Parathyroid adenoma (tissue), 2 donors: ENCODE results near the gene ANKRD17.

ENCODE experiments used
- H2AFZ ChIP-seq: fragments of 300-600 bp; sonication (generic); one replicate; pipeline ENCODE4 v1.7.0; 2017; ENCODE audit warnings: antibody characterized with exemption, mild to moderate bottlenecking
- H3K27ac ChIP-seq: fragments of 300-600 bp; sonication (generic); one replicate; pipeline ENCODE4 v1.7.0; 2017
- H3K27me3 ChIP-seq: fragments of 300-600 bp; sonication (generic); one replicate; pipeline ENCODE4 v1.7.0; 2017; ENCODE audit warnings: low read length; ENCODE audit not compliant: control insufficient read depth, insufficient read depth
- H3K36me3 ChIP-seq: fragments of 300-600 bp; sonication (generic); one replicate; pipeline ENCODE4 v1.7.0; 2017; ENCODE audit warnings: low read length; ENCODE audit not compliant: control insufficient read depth, insufficient read depth
- H3K4me1 ChIP-seq: fragments of 300-600 bp; sonication (generic); one replicate; pipeline ENCODE4 v1.7.0; 2017; ENCODE audit warnings: control low read depth
- H3K4me2 ChIP-seq: fragments of 300-600 bp; sonication (generic); one replicate; pipeline ENCODE4 v1.7.0; 2017; ENCODE audit warnings: low read length
- H3K4me3 ChIP-seq: fragments of 300-600 bp; sonication (generic); one replicate; pipeline ENCODE4 v1.7.0; 2017; ENCODE audit warnings: low read depth, low read length
- H3K79me2 ChIP-seq: fragments of 300-600 bp; sonication (generic); one replicate; pipeline ENCODE4 v1.7.0; 2017; ENCODE audit warnings: control low read depth
- H3K9ac ChIP-seq: fragments of 300-600 bp; sonication (generic); one replicate; pipeline ENCODE4 v1.7.0; 2017; ENCODE audit warnings: mild to moderate bottlenecking
- H3K9me3 ChIP-seq: fragments of 300-600 bp; sonication (generic); one replicate; pipeline ENCODE4 v1.7.0; 2017; ENCODE audit warnings: low read length; ENCODE audit not compliant: control insufficient read depth
- TF ChIP-seq, protein P1 (sequence below): fragments of 300-600 bp; sonication (generic); IDR thresholded peaks from one replicate; pipeline ENCODE4 v1.7.0; 2017; ENCODE audit warnings: antibody characterized with exemption, mild to moderate bottlenecking
- donor health status: primary hyperparathyroidism.

The ANKRD17 gene

DNA sequence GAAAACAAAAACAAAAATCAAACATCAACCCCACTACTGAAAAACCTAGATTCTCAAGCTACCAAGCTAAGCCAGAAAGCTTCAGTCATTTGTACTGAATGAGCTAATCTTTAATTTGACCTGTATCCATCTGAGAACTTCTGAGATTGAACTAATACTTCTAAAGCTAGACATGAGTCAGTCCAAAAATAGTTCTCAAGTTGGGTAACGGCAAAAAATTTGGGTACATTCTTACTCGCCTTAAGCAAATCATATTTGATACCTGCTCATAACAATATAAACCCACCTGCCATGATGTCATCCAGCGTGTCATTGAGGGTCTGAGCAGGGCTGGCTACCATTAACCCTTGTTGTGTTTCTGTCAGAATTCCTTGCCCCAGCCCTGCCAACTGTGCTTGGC is 119.4 kb downstream of the ANKRD17 start:
- Histone ChIP-seq H3K36me3 (no peaks in the 10 kb centered on the region), H3K27ac (no peak overlapping the region)

DNA sequence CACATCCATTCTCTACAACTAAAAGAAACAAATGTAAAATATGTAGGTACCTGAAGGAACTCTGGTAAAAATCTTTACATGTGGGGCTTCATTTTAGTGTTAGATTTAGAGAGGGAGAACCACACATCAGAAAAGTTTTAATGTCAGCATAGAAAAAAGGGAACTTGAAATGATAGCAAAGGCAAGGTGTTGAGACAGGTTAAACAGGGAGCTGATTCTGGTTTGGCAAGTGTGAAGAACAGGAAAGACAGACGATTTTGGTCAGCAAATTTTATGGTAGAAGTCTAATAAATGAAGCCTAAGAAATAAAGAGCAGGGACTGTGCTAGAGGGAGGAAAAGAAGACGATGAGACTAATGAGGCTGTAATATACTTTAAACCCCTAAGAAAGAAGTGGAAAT is 121.5 kb downstream of the ANKRD17 start:
- TF ChIP-seq, protein P1, sequence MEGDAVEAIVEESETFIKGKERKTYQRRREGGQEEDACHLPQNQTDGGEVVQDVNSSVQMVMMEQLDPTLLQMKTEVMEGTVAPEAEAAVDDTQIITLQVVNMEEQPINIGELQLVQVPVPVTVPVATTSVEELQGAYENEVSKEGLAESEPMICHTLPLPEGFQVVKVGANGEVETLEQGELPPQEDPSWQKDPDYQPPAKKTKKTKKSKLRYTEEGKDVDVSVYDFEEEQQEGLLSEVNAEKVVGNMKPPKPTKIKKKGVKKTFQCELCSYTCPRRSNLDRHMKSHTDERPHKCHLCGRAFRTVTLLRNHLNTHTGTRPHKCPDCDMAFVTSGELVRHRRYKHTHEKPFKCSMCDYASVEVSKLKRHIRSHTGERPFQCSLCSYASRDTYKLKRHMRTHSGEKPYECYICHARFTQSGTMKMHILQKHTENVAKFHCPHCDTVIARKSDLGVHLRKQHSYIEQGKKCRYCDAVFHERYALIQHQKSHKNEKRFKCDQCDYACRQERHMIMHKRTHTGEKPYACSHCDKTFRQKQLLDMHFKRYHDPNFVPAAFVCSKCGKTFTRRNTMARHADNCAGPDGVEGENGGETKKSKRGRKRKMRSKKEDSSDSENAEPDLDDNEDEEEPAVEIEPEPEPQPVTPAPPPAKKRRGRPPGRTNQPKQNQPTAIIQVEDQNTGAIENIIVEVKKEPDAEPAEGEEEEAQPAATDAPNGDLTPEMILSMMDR, result no peak
- H3K4me2 ChIP-seq, result no peak overlapping the region
- H3K27me3 ChIP-seq, result no peaks in the 10 kb centered on the region
- H3K4me3 ChIP-seq, result peak overlapping the region; percentile 13
- no peaks in the 10 kb centered on the region for H3K79me2 ChIP-seq
- H3K9me3 ChIP-seq, result no peaks in the 10 kb centered on the region
- no peaks in the 10 kb centered on the region for H3K4me1 ChIP-seq
- H3K27ac ChIP-seq, result no peak overlapping the region
- no peaks in the 10 kb centered on the region for H3K36me3 ChIP-seq
- H3K9ac ChIP-seq, result no peak overlapping the region
- no peak overlapping the region for H2AFZ ChIP-seq

More for the DNA sequence above, 119.4 kb downstream of the ANKRD17 start:
- H3K4me1 ChIP-seq, result no peaks in the 10 kb centered on the region
- no peaks in the 10 kb centered on the region for H3K9me3 ChIP-seq
- no peak overlapping the region for H2AFZ ChIP-seq
- H3K79me2 ChIP-seq, result no peaks in the 10 kb centered on the region
- no peak overlapping the region for H3K4me3 ChIP-seq
- H3K27me3 ChIP-seq, result no peaks in the 10 kb centered on the region
- H3K4me2 ChIP-seq, result no peak overlapping the region
- no peak overlapping the region for H3K9ac ChIP-seq
- TF ChIP-seq, protein P1, result no peak

- no peak overlapping the region for H3K4me2 ChIP-seq
- H3K27ac ChIP-seq, result no peak overlapping the region
- H3K9ac ChIP-seq, result no peak overlapping the region
- no peaks in the 10 kb centered on the region for H3K36me3 ChIP-seq
- no peaks in the 10 kb centered on the region for H3K79me2 ChIP-seq
- TF ChIP-seq, protein P1, result no peak
- no peaks in the 10 kb centered on the region for H3K4me1 ChIP-seq
- no peak overlapping the region for H2AFZ ChIP-seq
- H3K4me3 ChIP-seq, result no peak overlapping the region
- no peaks in the 10 kb centered on the region for H3K9me3 ChIP-seq
- no peaks in the 10 kb centered on the region for H3K27me3 ChIP-seq
These were observed 124.8 kb downstream of the ANKRD17 start for GRCh38 chr4:73133784-73134183.

GRCh38 chr4:73131281-73131680 is 127.3 kb downstream of the ANKRD17 start:
- no peak overlapping the region for H3K4me2 ChIP-seq
- no peak overlapping the region for H2AFZ ChIP-seq
- H3K9ac ChIP-seq, result no peak overlapping the region
- H3K27me3 ChIP-seq, result no peaks in the 10 kb centered on the region
- no peaks in the 10 kb centered on the region for H3K4me1 ChIP-seq
- no peak overlapping the region for H3K4me3 ChIP-seq
- TF ChIP-seq, protein P1, result no peak
- H3K27ac ChIP-seq, result no peak overlapping the region
- H3K79me2 ChIP-seq, result no peaks in the 10 kb centered on the region
- no peaks in the 10 kb centered on the region for H3K9me3 ChIP-seq
- H3K36me3 ChIP-seq, result no peaks in the 10 kb centered on the region

DNA sequence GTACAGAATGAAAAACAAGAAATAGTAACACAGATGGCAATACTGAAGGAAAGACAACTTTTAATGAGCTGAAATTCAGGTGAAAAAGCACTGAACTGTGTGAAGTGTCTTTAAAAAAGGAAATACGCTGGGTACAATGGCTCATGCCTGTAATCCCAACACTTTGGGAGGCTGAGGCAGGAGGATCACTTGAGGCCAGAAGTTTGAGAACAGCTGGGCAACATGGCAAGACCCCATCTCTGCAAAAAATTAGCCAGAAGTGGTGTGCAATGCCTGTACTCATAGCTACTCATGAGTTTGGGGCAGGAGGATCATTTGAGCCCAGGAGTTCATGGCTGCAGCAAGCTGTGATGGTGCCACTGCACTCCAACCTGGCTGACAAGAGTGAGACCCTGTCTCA is 129.3 kb downstream of the ANKRD17 start:
- Histone ChIP-seq H3K27ac (no peak overlapping the region), H3K9me3 (no peaks in the 10 kb centered on the region), H3K4me2 (no peak overlapping the region), H3K27me3 (no peaks in the 10 kb centered on the region), H3K79me2 (no peaks in the 10 kb centered on the region), H3K36me3 (no peaks in the 10 kb centered on the region), H2AFZ (no peak overlapping the region), H3K9ac (no peak overlapping the region), H3K4me1 (no peaks in the 10 kb centered on the region), H3K4me3 (no peak overlapping the region)
- TF ChIP-seq, protein P1, result no peak
